CD14-positive monocyte (primary cell): ENCODE data around the gene DOCK1. TPM values are rescaled to one million over a fixed set of nuclear protein-coding genes. Genes with fewer than 3 reads are reported as not detected.

ENCODE experiments used
- DNase-seq, 3 donors: peaks; one replicate each; pipeline ENCODE4 v3.0.0-alpha.2; 2011 to 2022
- H2AFZ ChIP-seq: 2 replicates; pipeline ENCODE4 v1.6.0; 2012; ENCODE audit warnings: mild to moderate bottlenecking, low read depth, low read length, inconsistent platforms; ENCODE audit not compliant: insufficient read depth, poor library complexity, severe bottlenecking
- H3K27ac ChIP-seq, 2 donors: 1 replicate in 1 of 2; 2 replicates in 1 of 2; pipeline ENCODE4 v1.5.1; 2012 to 2013; ENCODE audit warnings: low read length in 2 of 2, control low read depth in 1 of 2, inconsistent platforms in 1 of 2, low read depth in 1 of 2, mild to moderate bottlenecking in 1 of 2
- H3K27me3 ChIP-seq, 2 donors: one replicate each; pipeline versions ENCODE4 v1.6.0 to v1.6.1; 2011 to 2013; ENCODE audit warnings: low read length in 2 of 2; ENCODE audit not compliant: control insufficient read depth in 2 of 2, insufficient read depth in 2 of 2
- H3K36me3 ChIP-seq, 2 donors: replicated peaks in 1 of 2; 1 replicate in 1 of 2; 2 replicates in 1 of 2; pipeline versions ENCODE4 v1.5.1 to v1.6.1; 2012 to 2013; ENCODE audit warnings: low read length in 2 of 2, control low read depth in 1 of 2, inconsistent platforms in 1 of 2, mild to moderate bottlenecking in 1 of 2; ENCODE audit not compliant: insufficient read depth in 2 of 2, control insufficient read depth in 1 of 2
- H3K4me1 ChIP-seq, 2 donors: 1 replicate in 1 of 2; 2 replicates in 1 of 2; pipeline versions ENCODE4 v1.5.1 to v1.6.1; 2012 to 2013; ENCODE audit warnings: low read length in 2 of 2, control low read depth in 1 of 2, inconsistent platforms in 1 of 2, mild to moderate bottlenecking in 1 of 2, moderate library complexity in 1 of 2; ENCODE audit not compliant: insufficient read depth in 2 of 2, control insufficient read depth in 1 of 2
- H3K4me2 ChIP-seq: replicated peaks from 2 replicates; pipeline ENCODE3; 2012; ENCODE audit warnings: low read length, moderate library complexity, mild to moderate bottlenecking; ENCODE audit not compliant: poor library complexity, severe bottlenecking; ENCODE audit errors: extremely low read depth
- H3K4me3 ChIP-seq, 3 experiments: fragments of 200-600 bp in 1 of 3; sonication (generic) in 1 of 3; replicated peaks in 1 of 3; 1 replicate in 2 of 3; 2 replicates in 1 of 3; pipeline ENCODE4 v1.5.1; 2011 to 2013; ENCODE audit warnings: low read length in 3 of 3, mild to moderate bottlenecking in 3 of 3, control low read depth in 2 of 3, low read depth in 2 of 3, inconsistent platforms in 1 of 3, moderate library complexity in 1 of 3
- H3K79me2 ChIP-seq: 2 replicates; pipeline ENCODE4 v1.6.0; 2012; ENCODE audit warnings: mild to moderate bottlenecking, control low read depth, inconsistent platforms, low read length, moderate library complexity; ENCODE audit not compliant: insufficient read depth
- H3K9ac ChIP-seq: 2 replicates; pipeline ENCODE4 v1.6.0; 2017; ENCODE audit warnings: low read length, mild to moderate bottlenecking; ENCODE audit not compliant: insufficient read depth, poor library complexity, severe bottlenecking
- H3K9me3 ChIP-seq, 2 donors: replicated peaks in 1 of 2; 1 replicate in 1 of 2; 2 replicates in 1 of 2; pipeline versions ENCODE4 v1.5.1 to v1.6.1; 2012 to 2013; ENCODE audit warnings: low read length in 2 of 2, control low read depth in 1 of 2; ENCODE audit not compliant: control insufficient read depth in 1 of 2, insufficient read depth in 1 of 2
- H4K20me1 ChIP-seq: 2 replicates; pipeline ENCODE4 v1.6.0; 2012; ENCODE audit warnings: mild to moderate bottlenecking, low read length, control low read depth, moderate library complexity; ENCODE audit not compliant: insufficient read depth
- H3K27ac Mint-ChIP-seq, 7 donors: one replicate each; pipeline ENCODE4 v1.8.0; 2020; ENCODE audit warnings: mild to moderate bottlenecking in 7 of 7, mixed read lengths in 7 of 7, moderate library complexity in 6 of 7, inconsistent platforms in 2 of 7
- H3K27me3 Mint-ChIP-seq, 3 donors: one replicate each; pipeline ENCODE4 v1.8.0; 2021 to 2022; ENCODE audit warnings: low read depth in 3 of 3, mild to moderate bottlenecking in 3 of 3, mixed read lengths in 3 of 3, moderate library complexity in 3 of 3, inconsistent platforms in 1 of 3
- H3K36me3 Mint-ChIP-seq, 2 donors: one replicate each; pipeline ENCODE4 v1.8.0; 2020; ENCODE audit warnings: mixed read lengths in 2 of 2, inconsistent platforms in 1 of 2, mild to moderate bottlenecking in 1 of 2
- H3K4me1 Mint-ChIP-seq: one replicate; pipeline ENCODE4 v1.8.0; 2020; ENCODE audit warnings: mild to moderate bottlenecking, mixed read lengths
- H3K4me3 Mint-ChIP-seq, 2 donors: one replicate each; pipeline ENCODE4 v1.8.0; 2020; ENCODE audit warnings: mild to moderate bottlenecking in 2 of 2, mixed read lengths in 2 of 2, moderate library complexity in 1 of 2
- H3K9me3 Mint-ChIP-seq, 7 donors: one replicate each; pipeline ENCODE4 v1.8.0; 2020 to 2022; ENCODE audit warnings: mixed read lengths in 7 of 7, mild to moderate bottlenecking in 6 of 7, moderate library complexity in 6 of 7, inconsistent platforms in 2 of 7
- CTCF ChIP-seq: fragments of 200-600 bp; IDR thresholded peaks from one replicate; pipeline ENCODE4 v1.8.0; 2022; ENCODE audit warnings: antibody characterized with exemption, mild to moderate bottlenecking
- WGBS: methylation state at CpG from one replicate; pipeline ENCODE4 v1.1.5; 2013; ENCODE audit warnings: missing lambda C conversion rate; ENCODE audit not compliant: insufficient coverage; 5-methylcytosine and 5-hydroxymethylcytosine counted together
- intact Hi-C, 2 donors: fragments of 100-400 bp; cut with micrococcal nuclease; formaldehyde crosslinking; loops; one replicate each; pipeline versions ENCODE4 v1.15.0 to v1.15.1; 2023
- polyA plus RNA-seq, 3 donors: library from polyadenylated mRNA; depleted of rRNA in 1 of 3; unstranded in 2 of 3; stranded (reverse) in 1 of 3; fragments of 300-500 nt in 2 of 3; fragments of >200 nt in 1 of 3; fragmentation: Illumina TruSeq in 2 of 3; gene quantifications; 1 replicate in 2 of 3; 2 replicates in 1 of 3; pipeline ENCODE4 v1.2.3, GENCODE V29; 2012 to 2021

The DOCK1 gene
- polyA plus RNA-seq, 3 donors: 0.31 to 0.35 TPM; not detected in 1

- Mint-ChIP-seq H3K9me3 (no peaks in the 10 kb centered on the region), H3K4me1 (no peaks in the 10 kb centered on the region), H3K36me3 (no peaks in the 10 kb centered on the region), H3K4me3 (no peak overlapping the region), H3K27me3 (peaks cover 0 to 3% (median 0%) of the 10 kb centered on the region in 3 donors), H3K27ac (no peak overlapping the region)
- TF ChIP-seq CTCF: no peak
- WGBS: 100% methylated on average over 1 of the region's 3 CpGs
- H3K36me3 ChIP-seq: no peaks in the 10 kb centered on the region
- H3K4me2 ChIP-seq: no peak overlapping the region
- H3K9me3 ChIP-seq: no peaks in the 10 kb centered on the region
- no peak overlapping the region for H3K9ac ChIP-seq
- no peaks in the 10 kb centered on the region for H3K79me2 ChIP-seq
- no peak overlapping the region for H2AFZ ChIP-seq
- H3K27me3 ChIP-seq: no peaks in the 10 kb centered on the region
- H4K20me1 ChIP-seq: no peaks in the 10 kb centered on the region
- no peak for DNase-seq
- H3K4me1 ChIP-seq: no peaks in the 10 kb centered on the region
- no peak overlapping the region for H3K4me3 ChIP-seq
- H3K27ac ChIP-seq: no peak overlapping the region
- intact Hi-C loops: no loop called here
Observed at GRCh38 chr10:127449490-127449889, 544.3 kb downstream of the DOCK1 start.

GRCh38 chr10:127450644-127451043, 545.4 kb downstream of the DOCK1 start:
- no peak overlapping the region for H3K4me3 ChIP-seq
- no peak overlapping the region for H3K4me3 Mint-ChIP-seq
- no peak overlapping the region for H3K27ac Mint-ChIP-seq
- DNase-seq: no peak
- no peak overlapping the region for H2AFZ ChIP-seq
- H3K36me3 ChIP-seq: no peaks in the 10 kb centered on the region
- no peaks in the 10 kb centered on the region for H3K9me3 ChIP-seq
- intact Hi-C loops: loop anchor here in 1 of 2 donors (10.0 kb wide), 1 partner anchor 1776 kb away; no protein-coding TSS in a partner anchor
- TF ChIP-seq CTCF: no peak
- H4K20me1 ChIP-seq: no peaks in the 10 kb centered on the region
- H3K27ac ChIP-seq: no peak overlapping the region
- no peaks in the 10 kb centered on the region for H3K4me1 Mint-ChIP-seq
- H3K36me3 Mint-ChIP-seq: no peaks in the 10 kb centered on the region
- WGBS: 100% methylated on average over 3 of the region's 4 CpGs
- H3K79me2 ChIP-seq: no peaks in the 10 kb centered on the region
- no peak overlapping the region for H3K4me2 ChIP-seq
- H3K9me3 Mint-ChIP-seq: no peaks in the 10 kb centered on the region
- H3K27me3 Mint-ChIP-seq: peaks cover 0 to 3% (median 0%) of the 10 kb centered on the region in 3 donors
- no peaks in the 10 kb centered on the region for H3K4me1 ChIP-seq
- no peak overlapping the region for H3K9ac ChIP-seq
- no peaks in the 10 kb centered on the region for H3K27me3 ChIP-seq
